ENCODE measurements around the gene FCHO2.

DNA sequence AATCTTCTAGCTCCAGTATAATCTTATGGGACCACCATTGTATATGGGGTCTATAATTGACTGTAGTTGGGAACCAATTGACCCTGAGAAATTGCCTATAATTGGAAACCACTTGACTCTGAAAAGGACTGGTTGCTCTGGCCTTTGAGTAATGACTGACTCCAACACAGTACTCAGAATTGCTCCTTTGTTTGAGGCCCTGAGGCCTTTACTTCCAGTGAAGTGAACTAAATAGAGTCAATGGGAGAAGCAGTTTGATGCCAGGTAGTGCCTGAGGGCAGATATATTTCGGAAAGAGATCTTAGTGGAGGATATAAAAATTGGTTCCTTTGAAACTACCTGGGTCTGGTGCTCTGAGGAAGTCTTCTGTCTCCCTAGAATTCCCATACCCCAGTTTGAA is 148.5 kb downstream of the FCHO2 start:
- TF ChIP-seq CEBPB (IDR thresholded peaks at IDR 0.05) (no peak), EP300 (IDR thresholded peaks at IDR 0.05; ENCODE audit: borderline replicate concordance) (no peak), EGR1 (IDR thresholded peaks at IDR 0.05) (no peak), YY1 (IDR thresholded peaks at IDR 0.05; ENCODE audit: low read depth) (no peak), TAF1 (IDR thresholded peaks at IDR 0.05; ENCODE audit: low read depth) (no peak), RAD21 (IDR thresholded peaks at IDR 0.05; ENCODE audit: low read depth) (no peak)
- TF ChIP-seq, protein P1, sequence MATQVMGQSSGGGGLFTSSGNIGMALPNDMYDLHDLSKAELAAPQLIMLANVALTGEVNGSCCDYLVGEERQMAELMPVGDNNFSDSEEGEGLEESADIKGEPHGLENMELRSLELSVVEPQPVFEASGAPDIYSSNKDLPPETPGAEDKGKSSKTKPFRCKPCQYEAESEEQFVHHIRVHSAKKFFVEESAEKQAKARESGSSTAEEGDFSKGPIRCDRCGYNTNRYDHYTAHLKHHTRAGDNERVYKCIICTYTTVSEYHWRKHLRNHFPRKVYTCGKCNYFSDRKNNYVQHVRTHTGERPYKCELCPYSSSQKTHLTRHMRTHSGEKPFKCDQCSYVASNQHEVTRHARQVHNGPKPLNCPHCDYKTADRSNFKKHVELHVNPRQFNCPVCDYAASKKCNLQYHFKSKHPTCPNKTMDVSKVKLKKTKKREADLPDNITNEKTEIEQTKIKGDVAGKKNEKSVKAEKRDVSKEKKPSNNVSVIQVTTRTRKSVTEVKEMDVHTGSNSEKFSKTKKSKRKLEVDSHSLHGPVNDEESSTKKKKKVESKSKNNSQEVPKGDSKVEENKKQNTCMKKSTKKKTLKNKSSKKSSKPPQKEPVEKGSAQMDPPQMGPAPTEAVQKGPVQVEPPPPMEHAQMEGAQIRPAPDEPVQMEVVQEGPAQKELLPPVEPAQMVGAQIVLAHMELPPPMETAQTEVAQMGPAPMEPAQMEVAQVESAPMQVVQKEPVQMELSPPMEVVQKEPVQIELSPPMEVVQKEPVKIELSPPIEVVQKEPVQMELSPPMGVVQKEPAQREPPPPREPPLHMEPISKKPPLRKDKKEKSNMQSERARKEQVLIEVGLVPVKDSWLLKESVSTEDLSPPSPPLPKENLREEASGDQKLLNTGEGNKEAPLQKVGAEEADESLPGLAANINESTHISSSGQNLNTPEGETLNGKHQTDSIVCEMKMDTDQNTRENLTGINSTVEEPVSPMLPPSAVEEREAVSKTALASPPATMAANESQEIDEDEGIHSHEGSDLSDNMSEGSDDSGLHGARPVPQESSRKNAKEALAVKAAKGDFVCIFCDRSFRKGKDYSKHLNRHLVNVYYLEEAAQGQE (IDR thresholded peaks at IDR 0.05; ENCODE audit: low read depth), result no peak
- TF ChIP-seq, protein P2, sequence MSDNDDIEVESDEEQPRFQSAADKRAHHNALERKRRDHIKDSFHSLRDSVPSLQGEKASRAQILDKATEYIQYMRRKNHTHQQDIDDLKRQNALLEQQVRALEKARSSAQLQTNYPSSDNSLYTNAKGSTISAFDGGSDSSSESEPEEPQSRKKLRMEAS (IDR thresholded peaks at IDR 0.05), result no peak

Measured in Ishikawa (cell line).